Measurements from ENCODE around the gene MDP1.
A peak's percentile ranks its signal among the peaks of the same experiment; 100 is the strongest.

MDP1 gene

GRCh38 chr14:24215495-24216344 is at the start of gene MDP1:
TSS of gene MDP1 (minus strand) at chr14:24216066. CDS start at chr14:24215955, 111 bp downstream.
- peak; percentile 65 for DNase-seq (ENCODE audit: extremely low read depth, low read depth)
- TF ChIP-seq, protein P1, sequence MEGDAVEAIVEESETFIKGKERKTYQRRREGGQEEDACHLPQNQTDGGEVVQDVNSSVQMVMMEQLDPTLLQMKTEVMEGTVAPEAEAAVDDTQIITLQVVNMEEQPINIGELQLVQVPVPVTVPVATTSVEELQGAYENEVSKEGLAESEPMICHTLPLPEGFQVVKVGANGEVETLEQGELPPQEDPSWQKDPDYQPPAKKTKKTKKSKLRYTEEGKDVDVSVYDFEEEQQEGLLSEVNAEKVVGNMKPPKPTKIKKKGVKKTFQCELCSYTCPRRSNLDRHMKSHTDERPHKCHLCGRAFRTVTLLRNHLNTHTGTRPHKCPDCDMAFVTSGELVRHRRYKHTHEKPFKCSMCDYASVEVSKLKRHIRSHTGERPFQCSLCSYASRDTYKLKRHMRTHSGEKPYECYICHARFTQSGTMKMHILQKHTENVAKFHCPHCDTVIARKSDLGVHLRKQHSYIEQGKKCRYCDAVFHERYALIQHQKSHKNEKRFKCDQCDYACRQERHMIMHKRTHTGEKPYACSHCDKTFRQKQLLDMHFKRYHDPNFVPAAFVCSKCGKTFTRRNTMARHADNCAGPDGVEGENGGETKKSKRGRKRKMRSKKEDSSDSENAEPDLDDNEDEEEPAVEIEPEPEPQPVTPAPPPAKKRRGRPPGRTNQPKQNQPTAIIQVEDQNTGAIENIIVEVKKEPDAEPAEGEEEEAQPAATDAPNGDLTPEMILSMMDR (IDR thresholded peaks at IDR 0.05; ENCODE audit: low read depth, low read length, missing control alignments): peak; percentile 60
- H3K4me3 ChIP-seq (replicated peaks; ENCODE audit: low read depth, low read length): peak within 1 kb of the TSS; percentile 69

DNA sequence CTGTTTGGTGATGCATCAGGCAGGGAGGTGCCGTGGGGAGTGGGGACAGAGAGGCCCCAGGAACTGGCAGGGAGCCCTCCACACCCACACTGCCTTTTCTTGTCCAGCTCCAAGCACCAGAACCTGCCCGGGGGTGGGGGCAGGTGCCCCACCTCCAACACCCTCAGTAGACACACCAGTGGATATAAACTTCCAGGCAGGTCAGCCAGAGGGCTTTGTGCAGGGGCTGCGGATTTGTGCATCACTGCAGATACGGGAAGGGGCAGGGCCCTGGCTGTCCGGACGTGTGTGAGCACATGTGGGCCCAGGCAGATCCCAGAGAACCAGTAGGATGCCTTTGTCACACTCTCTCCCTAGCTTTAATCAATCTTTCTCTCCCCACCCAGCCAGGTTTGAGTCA is 48.4 kb upstream of the MDP1 start:
- TF ChIP-seq, protein P1 (IDR thresholded peaks at IDR 0.05; ENCODE audit: low read depth, low read length, missing control alignments): no peak
- no peak overlapping the region for H3K4me3 ChIP-seq (replicated peaks; ENCODE audit: low read depth, low read length)
- no peak for DNase-seq (ENCODE audit: extremely low read depth, low read depth)

DNA sequence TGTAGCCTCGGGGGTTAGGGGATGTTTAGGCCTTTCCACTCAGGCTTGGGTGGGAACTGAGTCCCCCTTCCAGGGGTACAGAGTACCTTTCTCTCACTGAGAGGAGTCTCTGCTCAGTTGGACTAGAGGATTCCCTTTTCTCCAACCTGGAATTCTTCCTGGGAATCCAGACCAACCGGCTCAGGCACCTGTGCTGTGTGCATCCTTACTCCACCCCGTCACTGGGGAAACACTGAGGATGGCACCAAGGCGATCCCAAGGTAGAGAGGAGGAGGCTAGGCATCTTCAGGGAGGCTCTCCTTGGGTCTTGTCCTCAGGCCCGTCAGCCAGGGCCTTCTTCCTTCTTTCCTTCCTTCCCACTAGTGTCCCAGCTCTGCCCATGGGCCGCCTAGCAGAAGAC is 48.0 kb upstream of the MDP1 start:
- TF ChIP-seq, protein P1 (IDR thresholded peaks at IDR 0.05; ENCODE audit: low read depth, low read length, missing control alignments): no peak

DNA sequence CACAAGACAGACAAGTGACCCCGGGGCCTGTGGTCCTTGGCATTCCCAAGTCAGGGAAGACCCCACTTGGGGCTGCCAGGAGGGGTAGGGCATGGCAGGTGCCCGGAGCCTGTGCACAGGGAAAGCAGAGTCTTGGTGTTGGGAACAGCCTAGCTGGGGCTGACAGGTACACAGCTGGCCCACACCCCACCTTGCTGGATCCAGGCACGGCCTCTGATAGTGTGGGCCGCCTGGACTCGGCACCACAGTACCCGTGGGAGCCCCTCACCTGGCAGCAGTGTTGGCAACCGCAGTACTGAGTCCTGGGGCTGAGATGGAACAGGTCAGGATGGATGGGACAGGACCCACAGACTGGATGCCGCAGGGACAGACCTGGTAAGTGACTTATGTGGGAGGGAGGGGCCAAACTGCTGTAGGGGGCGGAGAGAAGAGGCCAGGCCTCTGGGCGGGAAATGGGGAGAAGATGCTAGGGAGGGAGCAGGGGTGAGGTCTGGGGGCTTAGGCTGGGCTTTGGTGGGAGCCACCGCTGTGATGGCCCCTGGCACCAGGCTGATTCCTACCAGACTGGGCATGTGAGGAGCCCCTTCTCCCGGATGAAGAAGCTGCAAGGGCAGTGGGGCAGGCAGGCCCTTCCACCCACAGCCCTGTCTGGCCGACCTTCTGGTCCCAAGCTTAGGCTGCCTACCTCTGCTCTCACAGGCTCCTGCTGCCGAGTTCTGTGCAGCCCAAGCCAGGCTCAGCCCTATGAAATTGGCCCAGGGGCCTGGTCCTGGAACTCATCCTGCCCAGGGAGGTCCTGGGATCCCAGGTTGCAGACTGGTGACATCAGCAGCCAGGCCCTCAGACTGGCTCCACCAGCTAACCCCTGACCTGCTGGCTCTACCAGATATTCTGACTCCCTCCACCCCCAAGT is 47.2 kb upstream of the MDP1 start, which contains the start of gene TGM1:
Gene TGM1 (minus strand): TSS at position 357 of the 913 bp plus-strand sequence. CDS start 825 bp downstream, outside the sequence.
- TF ChIP-seq, protein P1 (IDR thresholded peaks at IDR 0.05; ENCODE audit: low read depth, low read length, missing control alignments): no peak
- DNase-seq (ENCODE audit: extremely low read depth, low read depth): no peak
- no peak within 1 kb of the TSS for H3K4me3 ChIP-seq (replicated peaks; ENCODE audit: low read depth, low read length)

More for the DNA sequence above, 48.0 kb upstream of the MDP1 start:
- H3K4me3 ChIP-seq (replicated peaks; ENCODE audit: low read depth, low read length): no peak overlapping the region
- DNase-seq (ENCODE audit: extremely low read depth, low read depth): no peak

- DNase-seq (ENCODE audit: extremely low read depth, low read depth): no peak
- no peak overlapping the region for H3K4me3 ChIP-seq (replicated peaks; ENCODE audit: low read depth, low read length)
- TF ChIP-seq, protein P1 (IDR thresholded peaks at IDR 0.05; ENCODE audit: low read depth, low read length, missing control alignments): no peak
Observed at GRCh38 chr14:24261969-24262327, 46.1 kb upstream of the MDP1 start.

DNA sequence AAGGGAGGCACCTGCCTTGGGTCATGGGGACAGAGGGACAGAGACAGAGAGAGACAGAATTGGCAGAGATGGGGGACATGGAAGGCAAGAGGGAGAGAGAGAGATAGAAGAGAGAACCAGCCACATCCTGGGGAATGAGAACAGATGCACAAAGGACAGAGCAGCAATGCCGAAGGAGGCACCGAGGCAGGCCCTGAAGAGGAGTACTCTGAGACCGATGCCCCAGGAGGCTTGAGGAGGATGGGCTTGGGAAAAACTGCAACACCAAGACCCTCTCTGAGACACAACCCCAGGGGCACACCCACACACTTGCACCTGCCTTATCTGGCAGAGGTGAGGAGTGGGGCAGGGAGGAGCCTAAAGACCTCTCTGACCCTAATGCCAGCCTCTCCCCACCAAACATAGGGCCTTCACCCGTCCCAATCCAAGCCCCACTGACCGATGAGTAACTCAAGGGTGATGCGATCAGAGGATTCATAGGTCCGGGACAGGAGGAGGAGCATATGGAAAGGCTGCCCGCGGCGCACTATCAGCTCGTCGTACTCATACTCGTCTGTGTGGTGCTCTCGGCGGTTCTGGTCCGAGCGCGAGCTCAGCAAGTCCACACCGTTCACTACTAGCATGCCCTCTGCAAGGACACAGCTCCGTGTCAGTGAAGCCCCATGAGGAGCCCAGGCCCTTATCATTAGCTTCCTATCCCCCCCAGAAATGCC is 45.5 kb upstream of the MDP1 start:
- no peak for DNase-seq (ENCODE audit: extremely low read depth, low read depth)
- no peak overlapping the region for H3K4me3 ChIP-seq (replicated peaks; ENCODE audit: low read depth, low read length)
- TF ChIP-seq, protein P1 (IDR thresholded peaks at IDR 0.05; ENCODE audit: low read depth, low read length, missing control alignments): no peak

Data from HFF-Myc (cell line).